ENCODE data around the gene TREX2. TPM values are rescaled to one million over a fixed set of nuclear protein-coding genes. Genes with fewer than 3 reads are reported as not detected.

The TREX2 gene
- total RNA-seq, 1 experiment from 2014 or later: 1.1 TPM

DNA sequence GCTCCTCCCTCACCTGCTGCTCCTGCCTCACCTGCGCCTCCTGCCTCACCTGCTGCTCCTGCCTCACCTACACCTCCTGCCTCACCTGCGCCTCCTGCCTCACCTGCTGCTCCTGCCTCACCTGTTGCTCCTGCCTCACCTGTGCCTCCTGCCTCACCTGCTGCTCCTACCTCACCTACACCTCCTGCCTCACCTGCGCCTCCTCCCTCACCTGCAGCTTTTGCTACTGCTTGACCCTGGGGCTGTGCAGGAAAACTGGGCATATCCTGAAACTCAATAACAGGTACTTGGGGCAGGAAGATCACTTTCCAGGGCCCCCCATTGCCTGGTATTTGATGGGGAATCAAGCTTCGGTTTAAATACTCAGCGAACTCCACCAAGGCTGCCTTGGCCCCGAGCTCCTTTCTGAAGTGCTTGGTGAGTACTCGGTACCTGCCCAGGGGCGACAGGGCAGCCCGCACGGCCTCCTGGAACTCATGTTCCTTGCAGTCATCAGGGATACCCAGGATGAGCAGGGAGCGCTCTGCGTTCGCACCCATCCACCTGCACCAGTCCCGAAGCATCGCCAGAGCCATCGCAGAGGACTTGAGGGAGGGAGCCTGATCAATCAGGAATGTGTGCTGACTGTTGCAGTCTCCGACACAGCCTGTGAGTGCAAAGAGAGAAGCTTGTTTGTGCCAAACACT, 47.4 kb downstream of the TREX2 start:
- Histone ChIP-seq H3K79me2 (ENCODE audit: insufficient read depth, low read length) (no peaks in the 10 kb centered on the region), H2BK5ac (ENCODE audit: insufficient read length, low read length) (no peak overlapping the region), H2AFZ (ENCODE audit: low read length) (no peak overlapping the region), H3K56ac (ENCODE audit: insufficient read length, low read depth, low read length) (no peak overlapping the region), H3K79me1 (ENCODE audit: insufficient read depth, low read depth, low read length, poor library complexity, severe bottlenecking) (no peaks in the 10 kb centered on the region), H3K4me1 (ENCODE audit: insufficient read depth, low read length) (no peaks in the 10 kb centered on the region), H3K23ac (ENCODE audit: insufficient read length, low read depth, low read length) (no peak overlapping the region), H3K4me2 (ENCODE audit: insufficient read depth, insufficient read length, low read length) (no peak overlapping the region), H2BK12ac (ENCODE audit: insufficient read length, low read depth, low read length) (no peak overlapping the region), H2BK120ac (ENCODE audit: low read depth, low read length, poor library complexity, severe bottlenecking) (no peak overlapping the region), H3T11ph (ENCODE audit: low read length) (no peak overlapping the region), H4K20me1 (ENCODE audit: control insufficient read depth, insufficient read depth, insufficient read length) (no peaks in the 10 kb centered on the region), H2BK15ac (ENCODE audit: low read depth, low read length) (no peak overlapping the region), H4K8ac (replicated peaks; ENCODE audit: insufficient read length, low read depth, low read length) (no peak overlapping the region), H2AK5ac (ENCODE audit: insufficient read length, low read length) (no peak overlapping the region), H3K27me3 (ENCODE audit: insufficient read depth, low read length) (no peaks in the 10 kb centered on the region), H3K9ac (ENCODE audit: extremely low read depth, insufficient read length, low read length) (no peak overlapping the region), H3K14ac (ENCODE audit: insufficient read depth, low read length) (no peak overlapping the region), H3K23me2 (ENCODE audit: insufficient read length, low read depth, low read length, poor library complexity, severe bottlenecking) (no peaks in the 10 kb centered on the region), H3K27ac (ENCODE audit: insufficient read length, low read depth, low read length) (no peak overlapping the region), H3K18ac (ENCODE audit: insufficient read length, low read depth, low read length) (no peak overlapping the region), H4K5ac (ENCODE audit: insufficient read length, low read depth, low read length) (no peak overlapping the region), H2BK20ac (ENCODE audit: low read depth, low read length, poor library complexity, severe bottlenecking) (no peak overlapping the region), H4K91ac (ENCODE audit: insufficient read length, low read depth, low read length) (no peak overlapping the region), H3K4ac (ENCODE audit: low read depth, low read length) (no peak overlapping the region), H3K9me3 (ENCODE audit: control insufficient read depth, low read depth, low read length) (peaks cover 9% of the 10 kb centered on the region)
- peaks cover 27% of the 10 kb centered on the region for H3K27me3 Mint-ChIP-seq (ENCODE audit: low read depth)
- peaks cover 71 to 80% of the 10 kb centered on the region in 2 experiments for H3K9me3 Mint-ChIP-seq
- no peak overlapping the region for H3K27ac Mint-ChIP-seq
- DNase-seq: no peak
- no CpG with 5 or more reads among the region's 17 CpGs for WGBS (ENCODE audit: extremely low coverage, insufficient read length, low lambda C conversion rate)
- peaks cover 0 to 6% of the 10 kb centered on the region in 2 experiments; a peak in 1 of 4 replicates for H3K4me1 Mint-ChIP-seq
- TF ChIP-seq, protein P1, sequence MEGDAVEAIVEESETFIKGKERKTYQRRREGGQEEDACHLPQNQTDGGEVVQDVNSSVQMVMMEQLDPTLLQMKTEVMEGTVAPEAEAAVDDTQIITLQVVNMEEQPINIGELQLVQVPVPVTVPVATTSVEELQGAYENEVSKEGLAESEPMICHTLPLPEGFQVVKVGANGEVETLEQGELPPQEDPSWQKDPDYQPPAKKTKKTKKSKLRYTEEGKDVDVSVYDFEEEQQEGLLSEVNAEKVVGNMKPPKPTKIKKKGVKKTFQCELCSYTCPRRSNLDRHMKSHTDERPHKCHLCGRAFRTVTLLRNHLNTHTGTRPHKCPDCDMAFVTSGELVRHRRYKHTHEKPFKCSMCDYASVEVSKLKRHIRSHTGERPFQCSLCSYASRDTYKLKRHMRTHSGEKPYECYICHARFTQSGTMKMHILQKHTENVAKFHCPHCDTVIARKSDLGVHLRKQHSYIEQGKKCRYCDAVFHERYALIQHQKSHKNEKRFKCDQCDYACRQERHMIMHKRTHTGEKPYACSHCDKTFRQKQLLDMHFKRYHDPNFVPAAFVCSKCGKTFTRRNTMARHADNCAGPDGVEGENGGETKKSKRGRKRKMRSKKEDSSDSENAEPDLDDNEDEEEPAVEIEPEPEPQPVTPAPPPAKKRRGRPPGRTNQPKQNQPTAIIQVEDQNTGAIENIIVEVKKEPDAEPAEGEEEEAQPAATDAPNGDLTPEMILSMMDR (conservative IDR thresholded peaks at IDR 0.05): no peak
- H3K4me3 Mint-ChIP-seq: no peak overlapping the region
- H3K36me3 Mint-ChIP-seq (ENCODE audit: insufficient read depth in 1 of 3, low read depth in 3 of 3): peaks cover 7 to 10% (median 10%) of the 10 kb centered on the region in 3 experiments

All from H9 (cell line).